Mesenchymal stem cell (in vitro differentiated cells and primary cell): ENCODE results near the gene SLC24A3.

Experiments
- DNase-seq: peaks from one replicate; pipeline ENCODE4 v3.0.0-alpha.2; 2013
- H2AFZ ChIP-seq: one replicate; pipeline ENCODE4 v1.6.1; 2013; ENCODE audit warnings: low read depth, mild to moderate bottlenecking, control low read depth, inconsistent platforms, low read length, moderate library complexity
- H2AK5ac ChIP-seq: 2 replicates; pipeline ENCODE4 v1.6.1; 2013; ENCODE audit warnings: low read length, moderate library complexity, mild to moderate bottlenecking, inconsistent platforms; ENCODE audit not compliant: severe bottlenecking
- H2BK120ac ChIP-seq: one replicate; pipeline ENCODE4 v1.6.1; 2013; ENCODE audit warnings: low read depth, mild to moderate bottlenecking, inconsistent platforms, low read length, moderate library complexity
- H2BK12ac ChIP-seq, 2 experiments: one replicate each; pipeline ENCODE4 v1.6.1; 2013; ENCODE audit warnings: inconsistent platforms in 2 of 2, low read length in 2 of 2, mild to moderate bottlenecking in 2 of 2, moderate library complexity in 2 of 2, control low read depth in 1 of 2
- H2BK15ac ChIP-seq: one replicate; pipeline ENCODE4 v1.6.1; 2013; ENCODE audit warnings: mild to moderate bottlenecking, low read depth, inconsistent platforms; ENCODE audit not compliant: poor library complexity, severe bottlenecking
- H2BK5ac ChIP-seq: 2 replicates; pipeline ENCODE4 v1.6.1; 2013; ENCODE audit warnings: low read depth, mild to moderate bottlenecking, low read length, control low read depth, inconsistent platforms; ENCODE audit not compliant: poor library complexity, severe bottlenecking
- H3K14ac ChIP-seq, 2 experiments: one replicate each; pipeline ENCODE4 v1.6.1; 2013; ENCODE audit warnings: inconsistent platforms in 2 of 2, low read length in 2 of 2, control low read depth in 1 of 2, mild to moderate bottlenecking in 1 of 2, moderate library complexity in 1 of 2
- H3K18ac ChIP-seq, 2 experiments: one replicate each; pipeline ENCODE4 v1.6.1; 2013; ENCODE audit warnings: inconsistent platforms in 2 of 2, low read length in 2 of 2, control low read depth in 1 of 2, low read depth in 1 of 2, mild to moderate bottlenecking in 1 of 2
- H3K23ac ChIP-seq, 2 experiments: one replicate each; pipeline ENCODE4 v1.6.1; 2013; ENCODE audit warnings: inconsistent platforms in 2 of 2, low read length in 2 of 2, mild to moderate bottlenecking in 2 of 2, moderate library complexity in 2 of 2, control low read depth in 1 of 2
- H3K27ac ChIP-seq: 2 replicates; pipeline ENCODE4 v1.5.1; 2013; ENCODE audit warnings: mild to moderate bottlenecking, moderate library complexity, low read length, control low read depth, inconsistent platforms; ENCODE audit not compliant: poor library complexity, severe bottlenecking
- H3K27me3 ChIP-seq, 2 experiments: 2 replicates each; pipeline versions ENCODE4 v1.6.1 to v1.7.0; 2013; ENCODE audit warnings: low read length in 2 of 2, mild to moderate bottlenecking in 2 of 2, moderate library complexity in 2 of 2, control low read depth in 1 of 2, inconsistent platforms in 1 of 2; ENCODE audit not compliant: control insufficient read depth in 1 of 2, insufficient read depth in 1 of 2
- H3K36me3 ChIP-seq, 2 experiments: 2 replicates each; pipeline versions ENCODE4 v1.6.1 to v1.7.0; 2013; ENCODE audit warnings: low read length in 2 of 2, control low read depth in 1 of 2, inconsistent platforms in 1 of 2, low read depth in 1 of 2, mild to moderate bottlenecking in 1 of 2; ENCODE audit not compliant: insufficient read depth in 2 of 2, control insufficient read depth in 1 of 2
- H3K4ac ChIP-seq, 2 experiments: one replicate each; pipeline ENCODE4 v1.6.1; 2013; ENCODE audit warnings: inconsistent platforms in 2 of 2, low read length in 2 of 2, mild to moderate bottlenecking in 2 of 2, moderate library complexity in 2 of 2, control low read depth in 1 of 2, low read depth in 1 of 2
- H3K4me1 ChIP-seq: 2 replicates; pipeline ENCODE4 v1.6.1; 2013; ENCODE audit warnings: low read depth, low read length, control low read depth; ENCODE audit not compliant: control insufficient read depth, insufficient read depth
- H3K4me2 ChIP-seq: 2 replicates; pipeline ENCODE4 v1.6.1; 2013; ENCODE audit warnings: low read length, mild to moderate bottlenecking, inconsistent platforms; ENCODE audit not compliant: poor library complexity, severe bottlenecking
- H3K4me3 ChIP-seq, 2 experiments: 2 replicates each; pipeline versions ENCODE4 v1.5.1 to v1.7.0; 2013; ENCODE audit warnings: low read length in 2 of 2, mild to moderate bottlenecking in 2 of 2, control low read depth in 1 of 2, low read depth in 1 of 2; ENCODE audit not compliant: insufficient read depth in 1 of 2
- H3K79me1 ChIP-seq: replicated peaks from 2 replicates; pipeline ENCODE4 v1.6.1; 2013; ENCODE audit warnings: mild to moderate bottlenecking, control low read depth, low read length, inconsistent platforms; ENCODE audit not compliant: poor library complexity, severe bottlenecking
- H3K9ac ChIP-seq: 2 replicates; pipeline ENCODE4 v1.7.0; 2013; ENCODE audit warnings: mild to moderate bottlenecking, low read length, moderate library complexity
- H3K9me3 ChIP-seq: 2 replicates; pipeline ENCODE4 v1.7.0; 2013; ENCODE audit warnings: mild to moderate bottlenecking, low read length; ENCODE audit not compliant: control insufficient read depth
- H4K8ac ChIP-seq: one replicate; pipeline ENCODE4 v1.6.1; 2013; ENCODE audit warnings: inconsistent platforms, mild to moderate bottlenecking, low read length, moderate library complexity
- H4K91ac ChIP-seq: one replicate; pipeline ENCODE4 v1.6.1; 2013; ENCODE audit warnings: mild to moderate bottlenecking, low read length, inconsistent platforms
- WGBS: methylation state at CpG from one replicate; pipeline ENCODE4 v1.1.7; 2013; ENCODE audit warnings: mixed read lengths; 5-methylcytosine and 5-hydroxymethylcytosine counted together

Gene SLC24A3

GRCh38 chr20:19347943-19348456 is 135.6 kb downstream of the SLC24A3 start:
- no peaks in the 10 kb centered on the region for H3K36me3 ChIP-seq
- no peak overlapping the region for H3K18ac ChIP-seq
- no peak overlapping the region for H2BK15ac ChIP-seq
- H2AK5ac ChIP-seq, result no peak overlapping the region
- no peak overlapping the region for H2AFZ ChIP-seq
- no peak overlapping the region for H3K23ac ChIP-seq
- no peak overlapping the region for H3K4me2 ChIP-seq
- H3K4me3 ChIP-seq, result no peak overlapping the region
- no peaks in the 10 kb centered on the region for H3K9me3 ChIP-seq
- no peak overlapping the region for H4K8ac ChIP-seq
- no peak overlapping the region for H3K27ac ChIP-seq
- H2BK5ac ChIP-seq, result no peak overlapping the region
- no peak overlapping the region for H2BK12ac ChIP-seq
- DNase-seq, result no peak
- H2BK120ac ChIP-seq, result no peak overlapping the region
- no peak overlapping the region for H3K14ac ChIP-seq
- WGBS, result 82% methylated on average over 11 of the region's 11 CpGs
- peaks cover 0 to 3% of the 10 kb centered on the region in 2 experiments for H3K27me3 ChIP-seq
- no peaks in the 10 kb centered on the region for H3K79me1 ChIP-seq
- H3K4me1 ChIP-seq, result no peaks in the 10 kb centered on the region
- no peak overlapping the region for H4K91ac ChIP-seq
- H3K9ac ChIP-seq, result no peak overlapping the region
- no peak overlapping the region for H3K4ac ChIP-seq

GRCh38 chr20:19348582-19348981 is 136.1 kb downstream of the SLC24A3 start:
- 72% methylated on average over 3 of the region's 3 CpGs for WGBS
- Histone ChIP-seq H2BK12ac (no peak overlapping the region), H2BK120ac (no peak overlapping the region), H2AFZ (no peak overlapping the region), H3K27me3 (peaks cover 0 to 3% of the 10 kb centered on the region in 2 experiments), H2AK5ac (no peak overlapping the region), H2BK5ac (no peak overlapping the region), H3K18ac (no peak overlapping the region), H3K14ac (no peak overlapping the region), H2BK15ac (no peak overlapping the region), H4K91ac (no peak overlapping the region), H3K36me3 (no peaks in the 10 kb centered on the region), H3K9ac (no peak overlapping the region), H3K23ac (no peak overlapping the region), H3K4me1 (no peaks in the 10 kb centered on the region), H3K27ac (no peak overlapping the region), H3K4me3 (no peak overlapping the region), H3K4me2 (no peak overlapping the region), H4K8ac (no peak overlapping the region), H3K79me1 (no peaks in the 10 kb centered on the region), H3K9me3 (no peaks in the 10 kb centered on the region), H3K4ac (no peak overlapping the region)
- no peak for DNase-seq

- Histone ChIP-seq H3K4me2 (no peak overlapping the region), H4K8ac (no peak overlapping the region), H3K36me3 (no peaks in the 10 kb centered on the region), H2AK5ac (no peak overlapping the region), H4K91ac (no peak overlapping the region), H3K9me3 (no peaks in the 10 kb centered on the region), H3K27ac (no peak overlapping the region), H3K27me3 (no peaks in the 10 kb centered on the region), H3K79me1 (no peaks in the 10 kb centered on the region), H2BK15ac (no peak overlapping the region), H3K4me1 (no peaks in the 10 kb centered on the region), H2BK5ac (no peak overlapping the region), H3K4me3 (no peak overlapping the region), H3K23ac (no peak overlapping the region), H3K4ac (no peak overlapping the region), H3K14ac (no peak overlapping the region), H3K9ac (no peak overlapping the region), H2AFZ (no peak overlapping the region), H2BK120ac (no peak overlapping the region), H2BK12ac (no peak overlapping the region), H3K18ac (no peak overlapping the region)
- DNase-seq, result no peak
- 78% methylated on average over 5 of the region's 5 CpGs for WGBS
Observed at GRCh38 chr20:19349879-19350278, 137.4 kb downstream of the SLC24A3 start.

GRCh38 chr20:19351542-19351941 is 139.1 kb downstream of the SLC24A3 start:
- no CpG with 5 or more reads among the region's 2 CpGs for WGBS
- H3K14ac ChIP-seq, result no peak overlapping the region
- no peak overlapping the region for H3K4me2 ChIP-seq
- H4K8ac ChIP-seq, result no peak overlapping the region
- no peaks in the 10 kb centered on the region for H3K9me3 ChIP-seq
- no peak overlapping the region for H2AFZ ChIP-seq
- no peak overlapping the region for H2BK15ac ChIP-seq
- no peak overlapping the region for H2BK5ac ChIP-seq
- H3K27ac ChIP-seq, result no peak overlapping the region
- H2BK12ac ChIP-seq, result no peak overlapping the region
- H2BK120ac ChIP-seq, result no peak overlapping the region
- H3K36me3 ChIP-seq, result no peaks in the 10 kb centered on the region
- no peak overlapping the region for H3K18ac ChIP-seq
- H3K23ac ChIP-seq, result no peak overlapping the region
- H3K4ac ChIP-seq, result no peak overlapping the region
- no peaks in the 10 kb centered on the region for H3K79me1 ChIP-seq
- H3K9ac ChIP-seq, result no peak overlapping the region
- H3K27me3 ChIP-seq, result no peaks in the 10 kb centered on the region
- no peaks in the 10 kb centered on the region for H3K4me1 ChIP-seq
- no peak overlapping the region for H4K91ac ChIP-seq
- H3K4me3 ChIP-seq, result no peak overlapping the region
- DNase-seq, result no peak
- H2AK5ac ChIP-seq, result no peak overlapping the region
